ENCODE results near the gene ASB10. TPM values are rescaled to one million over a fixed set of nuclear protein-coding genes. Genes with fewer than 3 reads are reported as not detected.

ASB10 gene
- total and polyA plus RNA-seq, 2 of the 8 experiments (the other 6 are each of a cell fraction or from before 2014, with no cell fraction given): not detected

DNA sequence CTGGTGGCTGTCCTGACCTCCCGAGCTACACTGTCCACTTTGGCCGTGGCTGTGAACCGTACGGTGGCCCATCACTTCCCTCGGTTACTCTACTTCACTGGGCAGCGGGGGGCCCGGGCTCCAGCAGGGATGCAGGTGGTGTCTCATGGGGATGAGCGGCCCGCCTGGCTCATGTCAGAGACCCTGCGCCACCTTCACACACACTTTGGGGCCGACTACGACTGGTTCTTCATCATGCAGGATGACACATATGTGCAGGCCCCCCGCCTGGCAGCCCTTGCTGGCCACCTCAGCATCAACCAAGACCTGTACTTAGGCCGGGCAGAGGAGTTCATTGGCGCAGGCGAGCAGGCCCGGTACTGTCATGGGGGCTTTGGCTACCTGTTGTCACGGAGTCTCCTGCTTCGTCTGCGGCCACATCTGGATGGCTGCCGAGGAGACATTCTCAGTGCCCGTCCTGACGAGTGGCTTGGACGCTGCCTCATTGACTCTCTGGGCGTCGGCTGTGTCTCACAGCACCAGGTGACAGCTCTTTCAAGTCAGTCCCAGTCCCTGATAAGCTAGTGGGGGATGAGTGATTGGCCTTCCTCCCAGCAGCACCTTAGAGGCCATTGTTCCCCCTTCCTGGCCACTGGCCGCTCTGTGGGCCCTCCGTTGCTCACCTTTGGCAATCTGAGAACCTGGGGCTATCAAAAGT is 48.2 kb upstream of the ASB10 start:
- H3K9ac ChIP-seq (replicated peaks in 1 of 4; ENCODE audit: extremely low read depth in 1 of 4, low read depth in 3 of 4, low read length in 3 of 4): no peak overlapping the region
- no peak overlapping the region for H2BK15ac ChIP-seq (ENCODE audit: low read length)
- no peak overlapping the region for H4K8ac ChIP-seq (ENCODE audit: extremely low read depth, insufficient read depth, low read length)
- H4K5ac ChIP-seq (ENCODE audit: insufficient read length, low read depth, low read length): no peak overlapping the region
- H3K79me1 ChIP-seq (ENCODE audit: low read depth, low read length): peaks cover 14% of the 10 kb centered on the region
- H3K23ac ChIP-seq (ENCODE audit: insufficient read length): no peak overlapping the region
- no peaks in the 10 kb centered on the region for H3K27me3 ChIP-seq (replicated peaks in 1 of 4; ENCODE audit: control insufficient read depth in 3 of 4, extremely low read depth in 1 of 4, insufficient read depth in 3 of 4, low read length in 3 of 4)
- no peak overlapping the region for H3K4me3 ChIP-seq (ENCODE audit: extremely low read depth in 1 of 4, insufficient read depth in 2 of 4, low read depth in 3 of 4, low read length in 4 of 4)
- no peak overlapping the region for H2BK12ac ChIP-seq (ENCODE audit: low read depth, low read length)
- H3K27ac ChIP-seq (ENCODE audit: low read depth, low read length): no peak overlapping the region
- H2AK5ac ChIP-seq (ENCODE audit: low read depth, low read length): no peak overlapping the region
- whole genome bisulfite sequencing, 2 experiments (ENCODE audit: extremely low coverage in 1 of 2, insufficient coverage in 1 of 2, insufficient read length in 1 of 2, insufficient replicate concordance in 2 of 2, low coverage in 1 of 2, low lambda C conversion rate in 2 of 2, missing lambda C conversion rate in 1 of 2): 89% methylated on average over 26 of the region's 28 CpGs; no CpG with 5 or more reads in 1 of the 2 experiments
- POLR2A ChIA-PET (ENCODE audit: partially characterized antibody): interaction anchor here (1.2 kb wide), 1 partner anchor 14 kb away, joined by 3 read pairs; no protein-coding TSS in a partner anchor
- peaks cover 4 to 23% of the 10 kb centered on the region in 2 experiments; a peak in 3 of 4 replicates for H3K79me2 ChIP-seq (ENCODE audit: control insufficient read depth in 1 of 2, insufficient read depth in 2 of 2, low read length in 2 of 2)
- peaks cover 13% of the 10 kb centered on the region for H3K23me2 ChIP-seq (ENCODE audit: low read depth, low read length)
- no peaks in the 10 kb centered on the region for H3K9me3 ChIP-seq (ENCODE audit: insufficient read depth in 2 of 2, low read depth in 1 of 2, low read length in 1 of 2)
- TF ChIP-seq SIX5 (IDR thresholded peaks at IDR 0.05; ENCODE audit: low read depth, low read length): no peak
- no peak overlapping the region for H3K4ac ChIP-seq (replicated peaks; ENCODE audit: insufficient read length, low read depth, low read length)
- H3K56ac ChIP-seq (replicated peaks; ENCODE audit: insufficient read length, low read depth, low read length): no peak overlapping the region
- peaks cover 8 to 24% (median 11%) of the 10 kb centered on the region in 4 experiments; a peak in 7 of 8 replicates for H3K36me3 ChIP-seq (ENCODE audit: control insufficient read depth in 2 of 4, insufficient read depth in 4 of 4, low read length in 3 of 4)
- CTCF ChIA-PET (ENCODE audit: partially characterized antibody): interaction anchor here (0.6 to 6.8 kb wide), 8 partner anchors 9 to 129 kb away, joined by 3 to 71 read pairs (median 4); no protein-coding TSS in a partner anchor
- peaks cover 0 to 17% of the 10 kb centered on the region in 2 experiments for H4K20me1 ChIP-seq (replicated peaks in 1 of 2; ENCODE audit: control insufficient read depth in 1 of 2, insufficient read depth in 2 of 2, low read length in 2 of 2)
- no peak overlapping the region for H3K4me2 ChIP-seq (ENCODE audit: insufficient read depth in 1 of 2, low read depth in 2 of 2, low read length in 2 of 2)
- H2AFZ ChIP-seq (ENCODE audit: low read length): no peak overlapping the region
- H3K14ac ChIP-seq (ENCODE audit: insufficient read length): no peak overlapping the region
- H2BK5ac ChIP-seq (ENCODE audit: low read depth, low read length): no peak overlapping the region
- H2BK20ac ChIP-seq (ENCODE audit: low read length): no peak overlapping the region
- H3K18ac ChIP-seq (ENCODE audit: extremely low read depth, low read length): no peak overlapping the region
- peaks cover 3 to 7% (median 5%) of the 10 kb centered on the region in 4 experiments; a peak in 5 of 7 replicates for H3K4me1 ChIP-seq (replicated peaks in 1 of 4; ENCODE audit: control insufficient read depth in 3 of 4, insufficient read depth in 4 of 4, low read length in 3 of 4)
- no peak overlapping the region for H2BK120ac ChIP-seq (replicated peaks; ENCODE audit: low read depth, low read length)
- DNase-seq (ENCODE audit: low read depth in 1 of 2, low spot score in 2 of 2) (no peak), FAIRE-seq (no peak)
- H4K91ac ChIP-seq (replicated peaks; ENCODE audit: insufficient read length, low read length): no peak overlapping the region
